Measurements from ENCODE around the gene PTPRN2.

The PTPRN2 gene

DNA sequence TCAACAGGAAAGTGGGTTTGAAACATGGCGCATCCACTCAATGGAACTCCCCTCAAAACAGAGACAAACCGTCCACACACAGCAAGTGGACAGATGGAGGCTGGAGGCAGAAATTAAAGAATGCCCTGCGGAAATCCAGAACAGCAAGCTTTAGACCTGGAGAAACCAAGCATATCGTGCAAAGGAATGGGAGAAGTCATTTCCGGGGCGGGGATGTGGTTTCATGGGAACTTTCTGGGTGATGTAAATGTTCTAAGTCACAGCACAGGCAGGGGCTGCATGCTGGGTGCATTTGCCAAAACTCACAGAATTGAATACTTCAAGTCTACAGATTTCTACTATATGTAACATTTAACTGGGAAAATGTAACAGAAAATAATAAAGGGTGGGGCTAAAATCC lies 213.0 kb downstream of the PTPRN2 start:
- DNase-seq (ENCODE audit: low read depth in 1 of 2, low spot score in 1 of 2) = no peak
- in situ Hi-C loops (cut with HindIII; ENCODE audit: low pct_unique_long_range_greater_than_20kb, low sequenced_read_pairs) = no loop called here

GRCh38 chr7:158374146-158374545 lies 213.5 kb downstream of the PTPRN2 start:
- no peak for DNase-seq (ENCODE audit: low read depth in 1 of 2, low spot score in 1 of 2)
- no peak for TF ChIP-seq JUND (IDR thresholded peaks at IDR 0.05; ENCODE audit: low read depth)
- in situ Hi-C loops (cut with HindIII; ENCODE audit: low pct_unique_long_range_greater_than_20kb, low sequenced_read_pairs) = no loop called here

More for the DNA sequence above, 213.0 kb downstream of the PTPRN2 start:
- no peak for TF ChIP-seq JUND (IDR thresholded peaks at IDR 0.05; ENCODE audit: low read depth)

- TF ChIP-seq JUND (IDR thresholded peaks at IDR 0.05; ENCODE audit: low read depth) = no peak
- no peak for DNase-seq (ENCODE audit: low read depth in 1 of 2, low spot score in 1 of 2)
- in situ Hi-C loops (cut with HindIII; ENCODE audit: low pct_unique_long_range_greater_than_20kb, low sequenced_read_pairs) = no loop called here
Measured at GRCh38 chr7:158373476-158374133, 214.0 kb downstream of the PTPRN2 start.

GRCh38 chr7:158372400-158373342 lies 215.0 kb downstream of the PTPRN2 start:
- in situ Hi-C loops (cut with HindIII; ENCODE audit: low pct_unique_long_range_greater_than_20kb, low sequenced_read_pairs) = no loop called here
- no peak for TF ChIP-seq JUND (IDR thresholded peaks at IDR 0.05; ENCODE audit: low read depth)
- DNase-seq (ENCODE audit: low read depth in 1 of 2, low spot score in 1 of 2) = no peak

DNA sequence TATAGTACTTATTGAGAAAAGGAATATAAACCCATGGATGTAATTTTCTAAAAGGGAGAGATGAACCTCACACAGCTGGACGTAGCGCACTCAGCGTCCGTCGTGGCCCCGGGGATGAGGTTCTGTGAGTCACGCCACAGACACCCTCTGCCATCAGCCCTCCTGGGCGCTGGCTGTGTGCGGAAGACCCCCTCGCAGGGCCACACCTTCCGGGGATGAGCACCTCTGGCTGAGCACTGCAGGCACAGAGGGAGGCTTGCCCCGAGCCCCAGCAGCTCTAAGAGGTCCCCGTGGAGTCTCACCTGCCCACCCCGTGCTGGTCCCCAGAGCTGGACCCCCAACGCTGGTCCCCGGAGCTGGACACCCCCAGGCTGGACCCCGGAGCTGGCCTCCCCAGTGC lies 215.8 kb downstream of the PTPRN2 start:
- TF ChIP-seq JUND (IDR thresholded peaks at IDR 0.05; ENCODE audit: low read depth) = no peak
- no peak for DNase-seq (ENCODE audit: low read depth in 1 of 2, low spot score in 1 of 2)
- in situ Hi-C loops (cut with HindIII; ENCODE audit: low pct_unique_long_range_greater_than_20kb, low sequenced_read_pairs) = no loop called here

DNA sequence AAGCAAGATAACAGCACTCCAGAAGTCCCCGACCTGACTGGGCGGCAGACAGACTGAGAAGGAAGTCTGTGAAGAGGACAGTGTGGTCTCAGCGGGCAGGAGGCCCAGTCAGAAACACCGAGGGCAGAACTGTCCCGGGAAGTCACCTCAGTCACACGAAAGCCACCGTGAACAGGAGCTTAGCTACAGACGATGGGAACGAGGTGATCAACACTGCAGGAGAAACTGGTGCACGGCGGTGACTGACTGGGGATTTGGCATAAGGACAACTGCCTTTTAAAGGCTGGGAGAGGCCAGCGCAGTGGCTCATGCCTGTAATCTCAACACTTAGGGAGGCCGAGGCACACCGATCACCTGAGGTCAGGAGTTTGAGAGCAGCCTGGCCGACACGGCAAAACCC lies 217.8 kb downstream of the PTPRN2 start:
- in situ Hi-C loops (cut with HindIII; ENCODE audit: low pct_unique_long_range_greater_than_20kb, low sequenced_read_pairs) = no loop called here
- no peak for DNase-seq (ENCODE audit: low read depth in 1 of 2, low spot score in 1 of 2)
- TF ChIP-seq JUND (IDR thresholded peaks at IDR 0.05; ENCODE audit: low read depth) = no peak

- in situ Hi-C loops (cut with HindIII; ENCODE audit: low pct_unique_long_range_greater_than_20kb, low sequenced_read_pairs) = no loop called here
- no peak for TF ChIP-seq JUND (IDR thresholded peaks at IDR 0.05; ENCODE audit: low read depth)
- DNase-seq (ENCODE audit: low read depth in 1 of 2, low spot score in 1 of 2) = no peak
Measured at GRCh38 chr7:158369290-158369689, 218.3 kb downstream of the PTPRN2 start.

DNA sequence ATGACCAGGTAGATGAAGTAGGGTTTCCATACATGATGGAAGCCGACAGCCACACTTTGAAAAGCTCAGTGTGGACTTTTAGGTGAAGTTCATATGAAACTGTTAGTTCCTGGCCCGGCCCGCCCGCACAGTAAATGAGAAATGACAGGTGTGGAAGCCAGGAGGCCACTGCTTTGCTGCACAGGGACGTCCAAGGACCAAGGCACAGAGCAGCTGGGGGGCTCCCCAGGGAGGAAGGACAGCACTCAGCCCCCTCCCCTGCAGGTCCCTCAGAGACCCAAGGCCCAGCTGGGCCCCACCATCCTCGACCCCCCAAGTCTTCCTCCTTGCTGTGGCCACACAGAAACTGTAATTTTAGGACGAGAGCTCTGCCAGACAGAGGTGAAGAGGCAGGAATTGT lies 219.2 kb downstream of the PTPRN2 start:
- no peak for TF ChIP-seq JUND (IDR thresholded peaks at IDR 0.05; ENCODE audit: low read depth)
- DNase-seq (ENCODE audit: low read depth in 1 of 2, low spot score in 1 of 2) = no peak
- in situ Hi-C loops (cut with HindIII; ENCODE audit: low pct_unique_long_range_greater_than_20kb, low sequenced_read_pairs) = no loop called here

DNA sequence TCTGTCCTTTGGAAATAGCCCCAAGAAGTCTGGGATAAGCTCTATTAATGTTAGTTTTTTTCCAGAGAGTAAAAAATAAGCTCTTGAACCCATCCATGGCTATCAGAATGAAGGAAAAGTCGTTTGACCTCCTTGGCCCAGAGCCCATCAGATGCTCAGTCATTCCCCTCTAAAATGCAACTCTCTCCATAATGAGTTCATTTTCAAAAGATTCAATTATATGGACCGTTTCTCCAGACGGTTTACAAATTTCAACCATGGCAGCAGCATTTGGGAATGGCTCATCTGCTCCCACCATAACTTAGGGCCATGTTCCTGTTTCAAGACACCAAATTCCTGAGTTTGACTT lies 220.0 kb downstream of the PTPRN2 start:
- in situ Hi-C loops (cut with HindIII; ENCODE audit: low pct_unique_long_range_greater_than_20kb, low sequenced_read_pairs) = no loop called here
- DNase-seq (ENCODE audit: low read depth in 1 of 2, low spot score in 1 of 2) = no peak
- no peak for TF ChIP-seq JUND (IDR thresholded peaks at IDR 0.05; ENCODE audit: low read depth)

DNA sequence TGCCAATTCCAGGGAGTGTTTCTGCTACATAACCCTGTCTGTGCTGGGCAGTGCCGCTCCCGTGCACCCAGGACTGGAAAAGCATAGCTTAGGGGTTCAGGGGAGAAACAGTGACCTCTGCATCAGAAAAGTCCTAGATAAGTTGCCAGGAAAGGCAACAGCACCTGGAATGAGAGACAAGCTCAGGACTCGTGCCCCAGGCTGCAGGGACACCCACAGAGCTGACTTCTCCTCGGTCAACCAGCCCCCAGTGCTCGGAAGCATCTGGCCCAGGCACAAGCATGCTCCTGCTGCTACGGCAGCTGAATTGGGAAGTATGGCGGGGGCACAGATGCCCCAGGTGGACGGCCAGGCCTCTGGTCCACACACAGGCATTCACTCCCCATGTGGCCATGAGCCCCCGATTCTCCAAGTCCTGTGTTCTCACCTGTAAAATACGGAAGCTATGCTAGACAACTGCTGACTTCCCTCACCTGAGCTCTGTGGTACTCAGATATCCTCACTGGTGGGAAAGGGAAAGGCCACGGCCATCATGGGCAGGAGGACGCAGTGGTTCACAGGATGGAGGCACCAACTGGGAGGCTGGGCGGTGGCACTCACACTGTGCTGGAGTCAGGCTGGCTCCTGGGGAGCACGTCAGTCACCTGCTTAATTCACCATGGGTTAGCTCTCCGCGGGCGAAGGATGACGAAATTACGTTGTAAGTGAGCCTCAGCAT lies 220.5 kb downstream of the PTPRN2 start:
- TF ChIP-seq JUND (IDR thresholded peaks at IDR 0.05; ENCODE audit: low read depth) = no peak
- no peak for DNase-seq (ENCODE audit: low read depth in 1 of 2, low spot score in 1 of 2)
- in situ Hi-C loops (cut with HindIII; ENCODE audit: low pct_unique_long_range_greater_than_20kb, low sequenced_read_pairs) = no loop called here

GRCh38 chr7:158366346-158366745 lies 221.3 kb downstream of the PTPRN2 start:
- TF ChIP-seq JUND (IDR thresholded peaks at IDR 0.05; ENCODE audit: low read depth) = no peak
- in situ Hi-C loops (cut with HindIII; ENCODE audit: low pct_unique_long_range_greater_than_20kb, low sequenced_read_pairs) = no loop called here
- no peak for DNase-seq (ENCODE audit: low read depth in 1 of 2, low spot score in 1 of 2)

DNA sequence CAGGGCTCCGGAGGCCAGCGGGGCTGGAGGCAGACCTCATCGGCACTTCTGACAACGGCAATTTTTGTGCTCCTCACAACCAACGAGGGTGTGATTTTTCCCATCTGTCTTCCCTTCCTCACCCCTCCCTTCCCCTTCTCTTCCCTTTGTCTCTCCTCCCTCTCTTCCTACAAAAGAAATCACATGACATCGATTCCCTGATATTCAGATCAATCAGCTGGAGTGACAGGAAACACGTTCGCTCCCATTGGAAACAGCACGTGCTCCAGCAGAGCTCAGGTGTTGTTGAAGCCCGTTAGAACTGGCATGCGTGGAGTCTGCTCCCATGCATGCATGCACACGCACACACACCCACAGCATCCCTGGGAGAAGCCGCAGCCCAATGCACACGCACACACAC lies 222.4 kb downstream of the PTPRN2 start:
- TF ChIP-seq JUND (IDR thresholded peaks at IDR 0.05; ENCODE audit: low read depth) = no peak
- in situ Hi-C loops (cut with HindIII; ENCODE audit: low pct_unique_long_range_greater_than_20kb, low sequenced_read_pairs) = no loop called here
- DNase-seq (ENCODE audit: low read depth in 1 of 2, low spot score in 1 of 2) = no peak

DNA sequence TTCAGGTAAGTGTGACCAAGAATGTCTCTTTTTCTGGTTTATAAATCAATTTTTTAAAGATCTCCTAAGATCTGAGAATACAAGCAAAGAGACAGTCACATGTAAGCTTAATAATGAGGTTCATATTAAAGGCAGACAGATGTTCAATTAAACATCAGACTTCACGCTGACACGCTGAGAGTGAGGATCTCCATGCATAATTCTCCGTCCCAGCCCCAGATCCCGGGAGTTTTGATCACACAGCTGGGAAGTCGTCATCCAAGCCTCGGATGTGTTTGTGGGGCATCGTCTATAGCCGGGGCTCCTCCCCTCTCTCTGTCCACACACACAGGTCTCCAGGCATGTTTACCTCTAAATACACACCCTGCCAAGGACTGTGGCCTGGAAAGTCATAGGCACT lies 223.2 kb downstream of the PTPRN2 start:
- TF ChIP-seq JUND (IDR thresholded peaks at IDR 0.05; ENCODE audit: low read depth) = no peak
- in situ Hi-C loops (cut with HindIII; ENCODE audit: low pct_unique_long_range_greater_than_20kb, low sequenced_read_pairs) = no loop called here
- DNase-seq (ENCODE audit: low read depth in 1 of 2, low spot score in 1 of 2) = no peak

Measured in T47D (cell line).